ENCODE results near the gene ABI3BP.

The ABI3BP gene

DNA sequence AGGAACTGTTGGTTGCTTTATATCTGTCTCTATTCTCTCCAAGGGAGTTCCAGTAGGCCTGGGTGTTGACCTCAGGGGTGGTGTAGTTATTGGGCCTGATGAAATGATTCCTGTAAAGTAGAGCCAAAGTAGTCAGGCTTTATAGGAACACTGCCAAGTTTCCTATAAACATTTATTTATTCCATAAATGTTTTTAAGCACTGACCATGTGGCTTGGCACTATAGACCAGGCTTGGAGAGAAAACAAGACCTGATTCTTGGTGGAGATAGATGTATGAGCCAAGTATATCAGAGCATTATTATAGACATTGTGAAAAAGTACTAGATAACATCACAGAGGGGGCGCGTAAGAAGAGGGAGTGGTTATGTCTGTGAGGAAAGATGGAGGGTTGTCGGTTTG lies 218.0 kb downstream of the ABI3BP start:
- no peak for DNase-seq (ENCODE audit: low spot score)

DNA sequence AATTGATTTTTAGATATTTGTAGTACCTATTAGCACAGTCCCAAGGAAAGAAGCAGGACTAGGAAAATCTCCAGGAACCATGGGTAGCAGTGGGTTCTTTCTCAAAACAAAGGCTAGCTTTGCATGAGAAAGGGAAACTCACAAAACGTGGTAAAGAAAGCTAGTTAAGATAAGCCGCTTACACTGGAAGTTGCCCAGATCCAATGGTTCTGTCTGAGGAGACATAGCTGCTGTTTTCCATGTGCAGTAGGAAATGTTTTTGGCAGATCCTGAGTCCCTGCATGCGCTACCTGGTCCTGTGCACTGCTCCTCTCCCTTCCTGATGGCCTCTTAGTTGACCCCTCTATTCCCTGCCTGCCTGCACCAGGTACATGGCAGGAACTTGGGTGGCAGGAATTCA lies 223.5 kb downstream of the ABI3BP start:
- DNase-seq (ENCODE audit: low spot score), result no peak

DNA sequence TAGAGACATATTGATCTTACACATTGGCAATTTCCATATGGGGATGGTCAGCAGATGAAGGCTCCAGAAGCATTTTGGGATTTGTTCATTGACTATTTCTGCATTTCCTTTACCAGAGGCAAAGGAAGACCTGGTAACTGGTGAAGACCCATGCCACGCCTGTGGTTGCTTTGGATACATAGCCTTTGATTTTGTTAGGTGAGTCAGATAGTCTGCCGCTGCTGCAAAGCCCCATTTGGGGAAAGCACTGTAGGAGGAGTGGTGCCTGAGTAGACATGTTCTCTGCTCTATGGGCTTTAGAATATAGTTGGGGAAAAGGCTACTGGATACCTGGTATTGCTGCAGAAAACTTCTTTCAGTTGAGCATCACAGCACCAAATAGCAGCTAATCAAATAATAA lies 227.2 kb downstream of the ABI3BP start:
- no peak for DNase-seq (ENCODE audit: low spot score)

DNA sequence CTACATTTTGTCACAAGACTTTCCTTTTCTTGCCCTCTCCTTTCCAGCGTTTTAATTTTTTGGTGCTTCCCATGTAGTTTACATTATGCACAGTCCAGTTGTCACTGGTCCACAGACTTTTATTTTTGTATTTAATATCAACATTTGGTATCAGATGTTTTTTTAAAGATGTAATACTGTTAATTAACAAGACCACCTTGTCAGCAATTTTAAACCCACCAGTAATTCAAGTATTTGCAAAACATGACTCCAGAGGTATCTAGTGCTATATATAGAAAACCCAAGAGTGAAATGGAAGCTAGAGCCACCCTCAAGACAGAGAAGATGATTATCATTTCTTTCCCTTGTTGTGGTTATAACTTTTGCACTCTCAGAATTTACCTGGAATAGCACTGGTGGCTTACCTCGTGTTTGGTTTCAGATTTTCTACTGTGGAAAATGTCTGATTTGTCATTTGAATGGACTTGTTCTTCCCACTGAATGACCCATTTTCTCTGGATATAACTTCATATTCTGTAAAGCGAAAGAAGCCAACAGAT lies 227.7 kb downstream of the ABI3BP start:
- no peak for DNase-seq (ENCODE audit: low spot score)

DNA sequence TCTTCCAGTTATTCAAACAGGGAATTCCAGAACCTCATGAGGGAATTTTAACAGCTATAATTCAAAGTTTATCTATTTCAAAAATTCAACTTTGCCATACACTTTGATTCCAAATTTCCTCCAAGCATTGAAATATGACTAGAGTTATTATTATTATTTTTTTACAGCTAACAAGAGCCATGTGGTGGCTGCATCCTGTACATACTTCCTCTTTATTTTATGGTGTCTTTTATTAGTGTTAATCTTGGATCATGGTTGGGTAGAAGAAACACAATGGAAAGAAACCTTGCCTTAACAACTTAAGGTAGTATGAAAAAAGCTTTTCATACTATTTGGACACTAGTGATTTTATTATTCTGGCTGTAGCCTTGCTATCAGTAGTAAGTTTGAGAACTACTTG lies 231.3 kb downstream of the ABI3BP start:
- DNase-seq (ENCODE audit: low spot score), result no peak

DNA sequence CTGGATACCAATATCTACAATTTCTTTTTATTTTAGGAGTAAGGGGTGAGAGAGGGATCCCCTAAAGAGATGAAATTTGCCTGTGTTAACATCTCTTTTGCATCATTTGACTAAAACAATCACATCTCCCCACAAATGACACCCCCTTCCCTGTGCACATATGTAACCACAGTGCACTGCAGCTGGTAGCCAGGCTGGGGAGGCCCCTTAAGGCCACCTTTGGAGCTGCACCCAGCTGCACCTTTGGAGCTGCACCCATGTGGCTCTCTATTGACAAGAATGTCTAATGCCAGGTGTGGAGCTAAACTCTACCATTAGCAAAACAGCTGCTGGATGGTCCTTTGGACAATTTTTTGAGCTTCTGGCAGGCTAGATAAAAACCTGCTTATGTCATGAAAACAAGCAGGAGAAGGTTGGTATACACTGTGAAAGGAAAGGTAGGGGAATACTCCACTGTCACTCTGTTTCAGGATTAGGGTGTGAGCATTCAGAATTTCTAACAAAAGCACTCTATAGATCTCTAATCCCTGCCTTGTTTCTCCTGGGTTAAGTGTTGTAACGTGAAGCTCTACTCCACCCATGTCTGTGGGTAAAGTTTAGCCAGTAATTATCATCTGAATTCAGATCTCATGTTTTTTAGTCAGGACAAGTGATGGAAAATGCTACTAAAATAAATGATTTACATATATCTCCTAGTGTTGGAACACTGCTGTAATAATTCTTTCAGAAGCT lies 231.8 kb downstream of the ABI3BP start:
- no peak for DNase-seq (ENCODE audit: low spot score)

DNA sequence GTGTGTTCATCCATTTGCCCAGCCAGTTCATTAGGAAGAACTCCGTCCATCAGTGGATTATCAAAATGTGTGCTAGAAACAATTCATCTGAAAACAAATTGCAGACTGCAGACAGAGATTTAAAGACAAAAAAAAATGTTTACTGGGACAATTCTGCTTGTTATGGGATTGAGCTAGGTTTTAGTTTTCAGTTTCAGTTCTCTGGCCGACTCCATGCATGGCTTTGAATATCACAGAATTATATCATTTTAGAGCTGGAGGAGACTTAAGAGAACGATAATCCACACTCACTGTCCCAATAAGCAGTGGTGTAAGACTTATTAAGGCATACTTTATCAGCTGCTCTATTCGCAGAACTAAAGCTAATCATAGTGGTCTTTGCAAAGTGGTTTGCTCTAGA lies 232.8 kb downstream of the ABI3BP start:
- DNase-seq (ENCODE audit: low spot score), result no peak

DNA sequence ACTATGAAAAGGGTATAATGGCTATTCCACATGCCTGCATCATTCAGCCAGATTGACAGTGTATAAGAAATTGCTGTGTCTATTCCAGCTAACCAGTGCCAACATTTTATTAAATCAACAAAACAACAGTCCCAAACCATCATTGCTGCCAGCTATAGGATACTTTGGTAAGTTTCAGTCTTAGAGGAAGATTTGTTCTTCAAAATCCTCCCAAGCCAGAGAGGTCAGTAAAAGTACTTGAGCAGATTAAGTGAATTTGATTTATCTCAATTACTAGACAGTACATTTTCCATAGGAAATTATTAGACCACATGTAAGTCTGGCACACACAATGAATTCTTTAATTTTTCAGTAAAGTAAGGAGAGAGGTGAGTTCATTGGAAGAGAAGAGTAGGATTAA lies 233.3 kb downstream of the ABI3BP start:
- DNase-seq (ENCODE audit: low spot score), result no peak

DNA sequence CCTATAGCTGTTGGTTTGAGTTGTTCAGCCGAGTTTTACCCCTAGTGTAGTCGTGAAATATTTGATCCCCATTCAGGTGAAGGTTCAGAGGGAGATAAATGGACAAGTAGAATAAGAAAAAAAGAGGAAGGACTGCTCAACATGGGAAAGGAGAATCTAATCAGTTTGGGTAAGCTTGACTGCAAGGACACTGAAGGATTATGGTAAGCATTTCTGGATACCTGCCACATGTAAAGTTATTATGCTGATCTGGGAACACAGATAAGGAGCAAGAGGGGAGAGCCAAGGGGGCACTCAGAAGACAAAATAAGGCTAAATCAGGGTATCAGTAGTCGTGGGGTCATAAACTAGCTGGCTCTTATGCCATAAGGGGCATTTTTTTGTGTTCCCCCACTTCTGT lies 234.1 kb downstream of the ABI3BP start:
- no peak for DNase-seq (ENCODE audit: low spot score)

DNA sequence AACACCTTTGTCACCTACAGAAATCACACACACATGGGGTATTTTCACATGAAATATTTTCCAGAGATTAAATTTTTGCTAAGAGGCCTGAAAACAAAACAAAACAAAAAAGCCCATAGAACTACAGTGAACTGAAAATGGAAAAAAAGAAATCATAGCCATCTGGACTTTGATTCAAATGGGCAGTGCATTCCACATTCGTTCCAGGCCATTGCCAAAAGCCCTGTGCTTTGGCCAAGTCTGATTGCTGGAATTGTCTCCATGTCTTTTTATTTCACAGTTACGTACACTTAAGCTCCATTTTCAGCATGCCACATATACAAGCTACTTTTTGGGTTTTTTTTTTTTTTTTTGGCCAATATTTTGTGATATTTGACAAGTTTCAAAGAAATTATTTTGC lies 236.8 kb downstream of the ABI3BP start:
- no peak for DNase-seq (ENCODE audit: low spot score)

DNA sequence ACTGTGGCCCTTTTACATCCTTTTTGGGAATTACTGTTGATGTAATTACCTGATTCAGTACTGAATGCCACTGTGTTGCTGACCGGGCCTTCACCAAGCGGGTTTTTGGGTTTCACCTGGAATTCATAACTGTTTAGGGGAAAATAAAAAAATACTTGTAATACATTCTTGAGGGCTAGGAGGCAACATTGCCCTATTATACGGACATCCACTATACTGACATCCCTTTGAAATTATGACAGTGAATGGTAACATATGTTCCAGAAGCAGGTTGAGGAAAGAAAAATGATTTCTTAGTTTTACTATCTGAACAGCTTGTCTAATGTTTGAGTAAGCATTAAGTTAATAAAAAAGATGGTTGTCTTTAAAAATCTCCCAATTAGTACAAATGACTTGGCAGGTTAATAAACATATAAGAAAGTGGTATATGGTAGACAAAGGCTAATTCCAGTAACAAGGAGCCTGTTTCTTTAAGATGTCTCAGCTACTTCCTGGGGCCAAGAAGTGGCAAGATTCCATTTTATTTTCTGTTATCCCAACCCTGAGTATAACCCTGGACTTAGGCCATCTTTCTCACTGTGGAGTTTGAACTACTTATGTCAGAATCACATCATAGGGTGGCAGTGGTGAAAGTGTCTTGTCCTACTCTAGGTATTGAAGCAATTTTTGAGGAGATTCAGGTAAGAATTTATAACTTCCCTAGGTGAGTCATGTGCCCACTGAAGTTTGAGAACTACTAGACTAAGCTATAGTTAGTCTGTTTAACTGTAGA lies 238.5 kb downstream of the ABI3BP start:
- no peak for DNase-seq (ENCODE audit: low spot score)

DNA sequence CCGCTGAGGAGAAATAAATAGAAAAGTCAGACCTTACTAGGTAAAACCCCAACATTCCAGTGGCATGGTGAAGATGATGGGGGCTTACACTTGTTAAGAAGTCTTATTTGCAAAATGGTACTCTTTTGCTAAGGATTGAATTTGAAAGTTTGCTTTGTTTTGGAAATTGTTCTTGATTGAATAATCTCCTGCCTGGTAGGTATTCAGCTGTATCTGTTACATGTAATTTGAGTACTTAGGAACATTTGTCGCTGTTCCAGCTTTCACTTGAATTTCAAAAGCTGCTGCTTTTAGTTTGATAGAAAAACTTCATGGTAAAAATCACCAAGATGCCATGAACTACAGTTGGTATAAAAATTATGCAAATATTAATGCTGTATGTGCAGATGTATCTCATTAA lies 239.4 kb downstream of the ABI3BP start:
- no peak for DNase-seq (ENCODE audit: low spot score)

DNA sequence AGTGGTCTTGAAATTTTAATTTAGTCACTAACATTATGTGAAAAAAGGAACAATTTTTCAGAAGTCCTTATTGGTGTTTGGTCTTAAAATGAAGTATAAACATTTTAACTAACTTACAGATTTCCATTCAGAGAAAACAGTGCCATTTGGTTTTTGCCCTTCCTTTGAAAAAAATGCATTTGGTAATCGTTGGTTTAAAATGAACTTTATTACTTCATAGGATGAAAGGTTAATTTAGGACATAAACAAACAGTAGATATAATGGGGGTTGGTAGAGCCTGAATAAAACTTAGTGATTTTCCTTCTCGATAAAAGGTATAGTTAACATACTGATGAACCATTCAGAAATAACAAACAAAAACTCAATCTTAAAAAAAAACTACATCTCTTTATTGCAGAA lies 244.3 kb downstream of the ABI3BP start:
- no peak for DNase-seq (ENCODE audit: low spot score)

DNA sequence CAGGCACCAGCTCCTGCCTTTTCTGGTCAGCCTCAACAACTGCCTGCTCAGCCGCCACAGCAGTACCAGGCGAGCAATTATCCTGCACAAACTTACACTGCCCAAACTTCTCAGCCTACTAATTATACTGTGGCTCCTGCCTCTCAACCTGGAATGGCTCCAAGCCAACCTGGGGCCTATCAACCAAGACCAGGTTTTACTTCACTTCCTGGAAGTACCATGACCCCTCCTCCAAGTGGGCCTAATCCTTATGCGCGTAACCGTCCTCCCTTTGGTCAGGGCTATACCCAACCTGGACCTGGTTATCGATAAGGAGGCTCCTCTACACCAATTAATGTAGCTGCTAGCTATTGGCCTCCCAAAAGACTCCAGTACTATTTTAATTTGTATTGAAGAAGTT lies 245.0 kb downstream of the ABI3BP start:
- no peak for DNase-seq (ENCODE audit: low spot score)

DNA sequence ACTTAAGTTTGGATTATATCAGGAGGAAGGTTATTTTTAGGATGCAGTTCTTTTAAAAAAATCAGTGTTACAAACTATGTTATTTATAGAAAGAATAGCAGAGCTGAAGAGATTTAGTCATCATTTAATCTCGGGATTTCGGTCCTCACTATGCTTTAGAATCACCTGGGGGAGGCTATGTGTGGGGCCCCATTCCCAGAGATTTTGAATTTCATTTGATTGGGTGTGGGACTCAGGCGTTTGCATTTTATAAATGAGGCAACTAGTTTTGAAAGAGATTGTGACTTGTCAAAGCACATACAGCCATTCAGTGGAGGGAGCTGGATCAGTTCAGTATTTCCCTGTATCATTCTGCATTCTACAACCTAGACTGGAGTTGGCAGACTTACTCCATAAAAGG lies 247.1 kb downstream of the ABI3BP start:
- DNase-seq (ENCODE audit: low spot score), result no peak

DNA sequence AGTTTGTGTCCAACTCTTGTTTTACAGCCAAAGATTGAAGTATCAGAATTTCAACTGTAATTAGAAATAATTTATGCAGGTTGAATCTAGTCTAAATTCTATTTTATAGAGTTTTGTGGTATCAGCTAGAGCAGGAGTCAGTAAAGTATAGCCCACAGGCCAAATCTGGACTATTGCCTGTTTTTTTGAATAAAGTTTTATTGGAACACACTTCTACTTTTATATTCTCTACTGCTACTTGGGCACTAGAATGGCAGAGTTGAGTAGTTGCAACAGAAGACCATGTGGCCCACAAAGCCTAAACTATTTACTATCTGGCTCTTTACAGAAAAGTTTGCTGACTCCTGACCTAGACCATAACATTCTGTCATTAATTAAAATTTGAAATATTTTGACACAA lies 247.6 kb downstream of the ABI3BP start:
- DNase-seq (ENCODE audit: low spot score), result no peak

DNA sequence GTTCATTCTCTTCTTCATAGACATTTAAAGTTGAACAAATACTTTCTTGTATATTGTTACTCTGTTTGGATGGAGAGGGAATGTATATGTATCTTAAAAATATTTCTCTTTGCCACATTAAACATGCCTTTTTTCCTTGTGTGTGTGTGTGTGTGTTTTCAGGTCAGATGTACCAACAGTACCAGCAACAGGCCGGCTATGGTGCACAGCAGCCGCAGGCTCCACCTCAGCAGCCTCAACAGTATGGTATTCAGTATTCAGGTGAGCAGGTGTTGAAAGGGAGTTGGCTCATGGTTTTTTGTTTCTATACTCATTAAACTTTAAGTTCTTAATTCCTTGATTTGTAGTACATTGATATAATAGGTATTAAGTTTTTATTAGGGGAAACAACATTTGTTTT lies 248.6 kb downstream of the ABI3BP start:
- no peak for DNase-seq (ENCODE audit: low spot score)

DNA sequence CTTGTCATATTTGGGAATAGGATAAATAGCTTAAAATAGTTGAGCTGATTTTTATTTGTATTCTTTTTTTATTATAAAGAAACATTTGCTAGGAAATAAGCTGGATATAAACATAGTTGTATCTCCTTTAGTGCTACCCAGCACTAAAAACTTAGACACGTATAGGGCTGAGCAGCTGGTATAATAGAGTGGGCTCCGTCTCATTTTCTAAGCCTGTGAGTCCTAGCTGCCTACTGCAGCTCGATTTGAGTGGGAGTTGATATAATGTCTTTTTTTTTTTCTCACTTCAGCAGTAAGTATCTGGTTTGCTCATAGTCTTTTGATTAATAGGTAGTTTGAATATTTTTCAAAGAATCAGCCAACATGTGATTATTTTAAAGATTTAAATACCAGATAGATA lies 249.7 kb downstream of the ABI3BP start:
- DNase-seq (ENCODE audit: low spot score), result no peak

DNA sequence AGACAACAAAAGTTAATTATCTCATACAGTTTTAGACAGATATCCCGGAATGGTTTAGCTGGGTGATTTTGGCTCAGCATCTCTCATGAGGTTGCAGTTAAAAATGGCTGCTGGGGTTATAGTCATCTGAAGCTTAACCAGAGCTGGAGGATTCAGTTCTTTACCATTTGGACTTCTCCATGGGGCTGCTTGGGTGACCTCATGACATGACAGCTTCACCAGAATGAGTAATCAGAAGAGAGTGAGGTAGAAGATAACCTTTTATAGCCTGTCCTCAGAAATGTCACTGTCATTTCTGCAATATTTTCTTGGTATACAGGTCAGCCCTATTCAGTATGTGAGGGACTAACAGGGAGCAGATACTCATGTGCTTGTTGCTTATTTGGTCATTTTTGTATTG lies 253.0 kb downstream of the ABI3BP start:
- DNase-seq (ENCODE audit: low spot score), result no peak

DNA sequence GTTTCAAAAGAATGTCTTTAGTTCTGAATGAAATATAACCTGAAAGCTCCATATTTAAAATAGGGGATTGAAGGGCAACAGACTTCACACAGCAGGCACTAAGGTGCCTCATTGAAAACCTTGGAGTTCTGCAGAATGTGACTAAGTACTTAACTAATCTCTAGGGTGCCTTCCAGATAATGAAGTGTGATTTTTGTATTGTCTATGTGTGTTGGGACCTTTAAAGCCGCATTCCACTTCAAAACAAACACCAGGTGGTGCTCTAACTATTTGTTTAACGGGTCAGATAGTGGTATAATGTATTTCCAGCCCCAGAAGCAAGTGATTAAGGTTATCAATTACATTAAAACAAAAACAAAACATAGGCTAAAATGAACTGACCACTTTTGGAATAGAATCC lies 255.9 kb downstream of the ABI3BP start:
- DNase-seq (ENCODE audit: low spot score), result no peak

DNA sequence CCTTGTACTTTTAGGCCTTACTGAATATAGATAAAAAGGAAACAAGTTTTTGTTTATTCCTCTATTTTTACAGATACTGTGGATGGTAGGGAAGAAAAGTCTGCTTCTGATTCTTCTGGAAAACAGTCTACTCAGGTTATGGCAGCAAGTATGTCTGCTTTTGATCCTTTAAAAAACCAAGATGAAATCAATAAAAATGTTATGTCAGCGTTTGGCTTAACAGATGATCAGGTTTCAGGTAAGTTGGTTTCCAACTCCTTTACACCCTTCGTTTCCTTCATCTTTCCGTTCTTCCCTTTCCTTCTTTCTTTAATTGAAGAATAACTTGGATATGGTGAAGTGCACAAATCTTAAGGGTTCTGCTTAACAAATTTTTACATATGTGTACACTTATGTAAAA lies 260.8 kb downstream of the ABI3BP start:
- no peak for DNase-seq (ENCODE audit: low spot score)

DNA sequence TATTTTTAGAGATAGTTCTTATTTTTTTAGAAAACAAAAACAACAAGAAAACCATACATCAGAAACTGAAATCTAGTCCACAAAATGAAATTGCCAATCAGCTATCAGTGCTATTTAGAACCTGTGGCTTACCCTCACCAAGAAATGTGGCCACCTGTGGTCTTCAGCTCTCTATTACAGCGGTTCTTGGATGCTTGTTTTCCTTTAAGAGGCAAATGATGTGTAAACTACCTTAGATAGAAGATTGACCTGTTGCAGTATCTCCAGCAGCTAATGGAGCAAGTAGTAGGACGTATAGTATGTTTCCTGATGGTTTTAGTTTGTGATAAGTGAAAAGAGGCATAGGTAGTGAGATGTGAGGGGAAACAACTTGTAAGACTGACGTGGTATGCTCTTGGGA lies 262.7 kb downstream of the ABI3BP start:
- no peak for DNase-seq (ENCODE audit: low spot score)

DNA sequence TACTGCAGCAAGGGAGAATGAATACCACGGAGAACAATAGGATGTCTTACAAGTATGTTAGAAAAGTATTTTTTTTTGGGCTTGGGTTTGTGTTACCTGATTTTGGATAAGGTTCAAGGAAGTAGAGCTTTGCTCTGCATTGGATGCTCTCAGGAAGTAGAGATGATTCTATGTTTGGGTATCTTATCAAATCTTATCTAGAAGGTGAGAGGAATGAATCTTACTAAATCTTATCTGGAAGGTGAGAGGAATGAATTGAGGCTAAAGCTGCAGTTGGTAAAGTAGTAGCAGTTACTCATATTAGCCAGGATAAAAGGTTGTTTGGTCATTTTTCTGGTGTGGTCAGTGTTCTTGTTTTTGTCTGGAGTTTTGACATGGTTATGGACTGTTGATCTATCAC lies 266.5 kb downstream of the ABI3BP start:
- no peak for DNase-seq (ENCODE audit: low spot score)

Measured in AG08396 (cell line).